K562 (cell line): ENCODE data around the gene NAPEPLD. TPM values are rescaled to one million over a fixed set of nuclear protein-coding genes. Genes with fewer than 3 reads are reported as not detected.

Experiments
- DEAF1 ChIP-seq: fragments of 450-650 bp; formaldehyde crosslinking; IDR thresholded peaks from 2 replicates; pipeline ENCODE4 v1.4.0; 2020; ENCODE audit warnings: mild to moderate bottlenecking, moderate library complexity
- ETS1 ChIP-seq: conservative IDR thresholded peaks from 2 replicates; pipeline ENCODE4 v1.6.1; 2011; ENCODE audit warnings: low read depth, mild to moderate bottlenecking, low read length; ENCODE audit not compliant: control insufficient read depth
- ETV5 ChIP-seq: sonication (generic); formaldehyde crosslinking; IDR thresholded peaks from 2 replicates; pipeline ENCODE4 v1.4.0; 2020; ENCODE audit warnings: low read depth, mild to moderate bottlenecking, missing genetic modification reagents
- EWSR1 ChIP-seq: fragments of 450-650 bp; IDR thresholded peaks from 2 replicates; pipeline ENCODE4 v1.6.1; 2018; ENCODE audit warnings: borderline replicate concordance, mild to moderate bottlenecking, low read depth, moderate library complexity; ENCODE audit not compliant: partially characterized antibody
- FOXA3 ChIP-seq, 2 experiments: fragments of 450-650 bp in 1 of 2; sonication (generic) in 1 of 2; formaldehyde crosslinking; IDR thresholded peaks in 1 of 2; conservative IDR thresholded peaks in 1 of 2; 2 replicates each; pipeline versions ENCODE4 v1.4.0 to v1.8.0; 2020 to 2022; ENCODE audit warnings: mild to moderate bottlenecking in 2 of 2, missing genetic modification reagents in 1 of 2
- GTF2F1 ChIP-seq: IDR thresholded peaks from 2 replicates; pipeline ENCODE4 v1.6.1; 2011; ENCODE audit warnings: low read depth, low read length, improper control_type of control experiment
- HDAC3 ChIP-seq: fragments of 450-650 bp; IDR thresholded peaks from 2 replicates; pipeline ENCODE4 v1.6.1; 2018; ENCODE audit warnings: borderline replicate concordance, mild to moderate bottlenecking, moderate library complexity; ENCODE audit not compliant: partially characterized antibody
- HDGF ChIP-seq: fragments of 450-650 bp; IDR thresholded peaks from 2 replicates; pipeline ENCODE4 v1.6.1; 2016
- HLTF ChIP-seq: fragments of 450-650 bp; IDR thresholded peaks from 2 replicates; pipeline ENCODE4 v1.6.1; 2016
- HMBOX1 ChIP-seq: sonication (generic); IDR thresholded peaks from 2 replicates; pipeline ENCODE4 v1.6.1; 2016
- HNRNPUL1 ChIP-seq: fragments of 200-400 bp; formaldehyde crosslinking; IDR thresholded peaks from 2 replicates; pipeline ENCODE4 v1.6.1; 2017; ENCODE audit warnings: low read length
- KHSRP ChIP-seq: fragments of 450-650 bp; IDR thresholded peaks from 2 replicates; pipeline ENCODE4 v1.6.1; 2017
- MTA1 ChIP-seq: fragments of 450-650 bp; IDR thresholded peaks from 2 replicates; pipeline ENCODE4 v1.6.1; 2017; ENCODE audit warnings: borderline replicate concordance
- NCOA1 ChIP-seq: fragments of 450-650 bp; IDR thresholded peaks from 2 replicates; pipeline ENCODE4 v1.6.1; 2016; ENCODE audit warnings: low read depth
- POLR3A ChIP-seq: IDR thresholded peaks from 2 replicates; pipeline ENCODE4 v1.6.1; 2011; ENCODE audit warnings: borderline replicate concordance, mild to moderate bottlenecking, moderate library complexity; ENCODE audit not compliant: insufficient read length, insufficient read depth; ENCODE audit errors: extremely low read depth
- RFX5 ChIP-seq: IDR thresholded peaks from 2 replicates; pipeline ENCODE4 v1.6.1; 2011; ENCODE audit warnings: low read depth, mild to moderate bottlenecking, improper control_type of control experiment, low read length
- SNAPC5 ChIP-seq: fragments of 250-450 bp; sonication (Bioruptor Pico); IDR thresholded peaks from 2 replicates; pipeline ENCODE4 v1.8.0; 2021; ENCODE audit warnings: moderate library complexity, mild to moderate bottlenecking, inconsistent platforms
- THRA ChIP-seq: fragments of 450-650 bp; IDR thresholded peaks from 2 replicates; pipeline ENCODE4 v1.6.1; 2017; ENCODE audit warnings: mild to moderate bottlenecking, moderate library complexity
- TSHZ1 ChIP-seq: fragments of 250-450 bp; sonication (Bioruptor Pico); IDR thresholded peaks from 2 replicates; pipeline ENCODE4 v1.4.0; 2020; ENCODE audit warnings: mild to moderate bottlenecking, moderate library complexity
- ZNF347 ChIP-seq: fragments of 450-650 bp; formaldehyde crosslinking; IDR thresholded peaks from 2 replicates; pipeline ENCODE4 v1.4.0; 2020; ENCODE audit warnings: low read depth, mild to moderate bottlenecking, moderate library complexity
- polyA plus RNA-seq, 8 experiments: library from polyadenylated mRNA; depleted of rRNA in 4 of 8; stranded (reverse) in 5 of 8; unstranded in 3 of 8; fragments of >200 nt; fragmentation: Nextera tagmentation in 2 of 8; fragmentation: Illumina TruSeq in 1 of 8; extraction: Ambion mirVana in 2 of 8; extraction: Trizol in 1 of 8; gene quantifications; 2 replicates each; pipeline versions ENCODE4 v1.2.1 to v1.2.3, GENCODE V29; 2011 to 2014; ENCODE audit warnings: inconsistent platforms in 1 of 8, missing spikeins in 1 of 8
- total RNA-seq, 7 experiments: library from RNA; depleted of rRNA in 6 of 7; stranded (reverse); fragments of >200 nt in 6 of 7; fragmentation: Illumina TruSeq in 2 of 7; extraction: Trizol in 2 of 7; gene quantifications; 2 replicates each; pipeline versions ENCODE4 v1.2.1 to v1.2.3, GENCODE V29; 2011 to 2021; ENCODE audit warnings: low replicate concordance in 1 of 7

The NAPEPLD gene
- total and polyA plus RNA-seq, 9 of the 15 experiments (the other 6 are each of a cell fraction or from before 2014, with no cell fraction given) = 3.2 to 11.0 (median 7.5) TPM

GRCh38 chr7:103119791-103120291 is 29.1 kb downstream of the NAPEPLD start (continued):
- peak; percentile 92 for TF ChIP-seq HDAC3
- TF ChIP-seq NCOA1 = peak; percentile 90
- no peak for TF ChIP-seq ETS1
- TF ChIP-seq SNAPC5 (CRISPR knock-in tag) = no peak
- TF ChIP-seq FOXA3 (CRISPR knock-in tag; conservative IDR thresholded peaks at IDR 0.05 in 1 of 2, IDR thresholded peaks at IDR 0.05 in 1 of 2) = 0 out of 4 replicates have a peak, but pooled peaks of 1 of the 2 experiments have one; percentile 77
- TF ChIP-seq MTA1 = peak; percentile 86; the same call in 1 of the 2 replicates
- TF ChIP-seq THRA = no peak
- no peak for TF ChIP-seq ZNF347 (CRISPR knock-in tag)
- peak; percentile 80 for TF ChIP-seq HLTF
- TF ChIP-seq ETV5 = peak; percentile 84
- no peak for TF ChIP-seq EWSR1
- no peak for TF ChIP-seq HNRNPUL1
- TF ChIP-seq POLR3A = no peak
- TF ChIP-seq HDGF = no peak
- peak; percentile 86 for TF ChIP-seq HMBOX1
- TF ChIP-seq GTF2F1 = no peak
- TF ChIP-seq KHSRP = peak; percentile 79; the same call in 1 of the 2 replicates
- TF ChIP-seq RFX5 = no peak
- TF ChIP-seq DEAF1 (CRISPR knock-in tag) = no peak
- no peak for TF ChIP-seq TSHZ1
